Measurements from ENCODE around the gene AGBL1.

DNA sequence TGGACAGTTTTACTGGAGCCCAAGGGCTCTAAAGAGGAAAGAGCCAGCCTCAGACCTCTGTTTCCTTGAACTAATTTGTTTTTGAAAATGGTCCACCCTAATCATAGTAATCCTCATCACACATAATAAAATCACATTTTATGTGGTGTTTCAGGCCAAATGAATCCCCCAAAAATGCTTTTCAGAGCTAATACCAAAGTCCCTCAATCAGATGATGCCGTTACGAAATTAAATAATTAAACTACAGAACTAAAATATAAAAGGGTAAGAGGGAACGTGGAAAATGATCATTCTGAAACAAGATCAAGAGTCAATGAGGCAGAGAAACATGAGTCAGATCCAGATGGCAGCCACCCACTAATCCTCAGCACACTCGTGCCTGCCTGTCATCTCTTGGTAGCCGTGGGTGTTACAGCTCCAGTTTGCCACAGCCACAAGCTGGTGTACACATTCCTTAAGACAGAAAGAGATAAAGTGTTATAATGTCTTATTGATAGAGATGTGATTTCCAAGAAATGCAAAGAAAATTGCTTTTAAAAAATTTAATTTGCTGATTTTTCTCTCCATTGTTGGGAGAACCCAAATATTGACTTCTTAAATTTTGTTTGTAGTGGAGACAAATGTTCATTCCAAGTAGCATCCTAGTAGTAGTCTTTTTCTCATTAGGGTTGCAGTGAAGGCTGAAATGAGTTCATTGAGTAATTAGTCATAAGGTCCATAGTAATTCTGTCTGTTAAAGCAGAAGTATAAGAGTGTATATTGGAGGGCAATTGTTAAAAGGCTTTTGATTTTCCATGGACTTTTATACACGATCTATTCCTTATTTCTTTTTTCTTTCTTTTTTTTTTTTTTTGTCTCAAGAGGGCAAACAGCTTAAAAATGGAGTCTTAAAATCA, 104.2 kb downstream of the AGBL1 start:
- TF ChIP-seq, protein P1, sequence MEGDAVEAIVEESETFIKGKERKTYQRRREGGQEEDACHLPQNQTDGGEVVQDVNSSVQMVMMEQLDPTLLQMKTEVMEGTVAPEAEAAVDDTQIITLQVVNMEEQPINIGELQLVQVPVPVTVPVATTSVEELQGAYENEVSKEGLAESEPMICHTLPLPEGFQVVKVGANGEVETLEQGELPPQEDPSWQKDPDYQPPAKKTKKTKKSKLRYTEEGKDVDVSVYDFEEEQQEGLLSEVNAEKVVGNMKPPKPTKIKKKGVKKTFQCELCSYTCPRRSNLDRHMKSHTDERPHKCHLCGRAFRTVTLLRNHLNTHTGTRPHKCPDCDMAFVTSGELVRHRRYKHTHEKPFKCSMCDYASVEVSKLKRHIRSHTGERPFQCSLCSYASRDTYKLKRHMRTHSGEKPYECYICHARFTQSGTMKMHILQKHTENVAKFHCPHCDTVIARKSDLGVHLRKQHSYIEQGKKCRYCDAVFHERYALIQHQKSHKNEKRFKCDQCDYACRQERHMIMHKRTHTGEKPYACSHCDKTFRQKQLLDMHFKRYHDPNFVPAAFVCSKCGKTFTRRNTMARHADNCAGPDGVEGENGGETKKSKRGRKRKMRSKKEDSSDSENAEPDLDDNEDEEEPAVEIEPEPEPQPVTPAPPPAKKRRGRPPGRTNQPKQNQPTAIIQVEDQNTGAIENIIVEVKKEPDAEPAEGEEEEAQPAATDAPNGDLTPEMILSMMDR (IDR thresholded peaks at IDR 0.05; ENCODE audit: insufficient read depth, low read length), result no peak
- no peak for TF ChIP-seq POLR2AphosphoS5 (IDR thresholded peaks at IDR 0.05; ENCODE audit: low read depth)

Data from HL-60 (cell line).